ENCODE results near the gene TPCN2. TPM values are rescaled to one million over a fixed set of nuclear protein-coding genes. Genes with fewer than 3 reads are reported as not detected.

The TPCN2 gene
- total RNA-seq, 2 experiments from 2014 or later = 16.0 to 17.0 TPM

DNA sequence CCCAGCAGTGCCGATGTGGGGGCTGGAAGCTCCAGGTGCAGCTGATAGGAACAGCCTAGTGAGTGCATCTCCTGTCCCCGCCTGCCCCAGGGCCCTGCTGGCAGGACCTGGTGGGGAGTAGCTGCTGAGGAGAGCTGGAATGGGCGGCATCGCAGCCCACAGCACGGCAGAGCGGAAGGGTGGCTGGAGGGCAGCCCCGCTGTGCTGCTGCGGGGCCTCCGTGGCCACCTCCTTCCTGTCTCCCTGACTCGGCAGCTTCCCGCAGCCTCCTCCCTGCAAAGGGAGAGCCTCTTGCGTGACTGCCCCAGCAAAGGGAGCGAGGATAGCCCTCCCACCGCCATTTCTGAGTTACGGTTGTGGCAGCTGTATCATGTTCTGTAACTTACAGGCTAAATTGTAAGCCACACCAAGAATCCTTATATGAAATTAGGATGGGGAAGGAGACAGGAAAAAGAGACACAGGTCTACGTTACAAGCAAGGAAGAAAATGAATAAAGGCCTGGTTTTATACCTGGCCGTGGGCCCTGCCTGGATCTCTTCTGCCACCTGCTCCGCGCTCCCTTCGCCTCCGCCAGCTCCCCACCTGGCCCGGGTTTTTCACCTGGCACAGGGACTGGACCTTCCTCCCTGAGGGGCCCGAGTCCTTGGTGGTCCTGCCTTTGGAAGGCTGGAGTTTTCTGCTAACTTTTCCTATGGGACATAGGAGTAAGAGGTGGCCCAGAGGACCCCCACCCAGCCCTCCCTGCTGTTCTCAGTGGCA, 10.0 kb downstream of the TPCN2 start:
- Mint-ChIP-seq H3K27me3 (no peaks in the 10 kb centered on the region), H3K4me1 (ENCODE audit: low read depth) (peaks cover 17% of the 10 kb centered on the region), H3K36me3 (ENCODE audit: low read depth) (peaks cover 3% of the 10 kb centered on the region), H3K9me3 (no peaks in the 10 kb centered on the region), H3K27ac (no peak overlapping the region), H3K4me3 (no peak overlapping the region)
- intact Hi-C loops (cut with micrococcal nuclease) = no loop called here
- POLR2A ChIA-PET = no interaction called here
- TF ChIP-seq, protein P1, sequence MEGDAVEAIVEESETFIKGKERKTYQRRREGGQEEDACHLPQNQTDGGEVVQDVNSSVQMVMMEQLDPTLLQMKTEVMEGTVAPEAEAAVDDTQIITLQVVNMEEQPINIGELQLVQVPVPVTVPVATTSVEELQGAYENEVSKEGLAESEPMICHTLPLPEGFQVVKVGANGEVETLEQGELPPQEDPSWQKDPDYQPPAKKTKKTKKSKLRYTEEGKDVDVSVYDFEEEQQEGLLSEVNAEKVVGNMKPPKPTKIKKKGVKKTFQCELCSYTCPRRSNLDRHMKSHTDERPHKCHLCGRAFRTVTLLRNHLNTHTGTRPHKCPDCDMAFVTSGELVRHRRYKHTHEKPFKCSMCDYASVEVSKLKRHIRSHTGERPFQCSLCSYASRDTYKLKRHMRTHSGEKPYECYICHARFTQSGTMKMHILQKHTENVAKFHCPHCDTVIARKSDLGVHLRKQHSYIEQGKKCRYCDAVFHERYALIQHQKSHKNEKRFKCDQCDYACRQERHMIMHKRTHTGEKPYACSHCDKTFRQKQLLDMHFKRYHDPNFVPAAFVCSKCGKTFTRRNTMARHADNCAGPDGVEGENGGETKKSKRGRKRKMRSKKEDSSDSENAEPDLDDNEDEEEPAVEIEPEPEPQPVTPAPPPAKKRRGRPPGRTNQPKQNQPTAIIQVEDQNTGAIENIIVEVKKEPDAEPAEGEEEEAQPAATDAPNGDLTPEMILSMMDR (IDR thresholded peaks at IDR 0.05) = no peak
- no peak for DNase-seq
- ATAC-seq = no peak
- CTCF ChIA-PET = no interaction called here

DNA sequence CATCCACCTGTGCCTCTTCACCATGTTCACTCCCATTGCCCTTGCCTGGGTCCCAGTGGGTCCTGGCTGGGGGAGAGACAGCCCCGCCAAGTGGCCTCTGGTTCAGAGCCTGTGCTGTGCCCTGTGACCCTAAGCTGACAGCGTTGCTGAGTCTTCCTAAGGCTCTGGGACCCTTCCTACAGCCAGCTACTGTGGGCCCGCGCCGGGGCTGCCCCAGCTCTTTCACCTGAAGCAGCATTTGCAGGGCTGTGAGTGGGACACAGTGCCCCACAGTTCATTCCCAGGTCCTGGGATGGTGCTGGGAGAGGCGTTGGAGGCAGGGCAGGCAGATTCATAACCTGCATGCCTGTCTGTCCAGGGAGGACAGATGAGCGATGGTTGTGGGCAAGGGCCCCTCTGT, 10.7 kb downstream of the TPCN2 start:
- Mint-ChIP-seq H3K4me3 (no peak overlapping the region), H3K27ac (no peak overlapping the region), H3K9me3 (no peaks in the 10 kb centered on the region)

DNA sequence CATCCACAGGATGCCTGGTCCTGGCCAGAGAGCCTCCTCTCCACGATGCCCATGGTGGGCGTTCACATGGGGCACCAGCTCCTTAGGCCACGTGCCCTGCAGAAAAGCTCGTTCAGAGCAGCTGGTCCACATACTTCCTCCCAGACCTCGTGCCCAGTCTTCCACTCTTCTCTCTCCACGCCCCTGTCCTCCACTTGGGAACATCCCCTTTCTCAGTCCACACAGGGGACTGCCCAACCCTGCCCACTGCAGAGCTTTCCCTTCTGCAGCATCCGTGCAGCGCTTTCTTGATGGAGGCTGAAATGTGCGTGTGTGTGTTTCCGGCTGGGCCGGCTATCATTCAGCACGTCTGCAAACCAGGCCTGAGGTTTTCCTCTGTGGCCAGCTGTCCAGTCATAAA, 11.3 kb downstream of the TPCN2 start:
- ChIA-PET POLR2A (interaction anchor here (0.6 to 1.0 kb wide), 2 partner anchors 113 to 637 kb away, joined by 3 read pairs; no protein-coding TSS in a partner anchor), CTCF (no interaction called here)
- Mint-ChIP-seq H3K36me3 (ENCODE audit: low read depth) (peaks cover 3% of the 10 kb centered on the region), H3K9me3 (no peaks in the 10 kb centered on the region), H3K4me1 (ENCODE audit: low read depth) (peaks cover 14% of the 10 kb centered on the region), H3K27ac (no peak overlapping the region), H3K4me3 (no peak overlapping the region), H3K27me3 (no peaks in the 10 kb centered on the region)
- TF ChIP-seq, protein P1 (IDR thresholded peaks at IDR 0.05) = no peak
- intact Hi-C loops (cut with micrococcal nuclease) = no loop called here
- no peak for DNase-seq
- ATAC-seq = no peak

More for the DNA sequence above, 10.7 kb downstream of the TPCN2 start:
- TF ChIP-seq, protein P1 (IDR thresholded peaks at IDR 0.05) = no peak
- ChIA-PET POLR2A (interaction anchor here (0.6 to 1.0 kb wide), 2 partner anchors 113 to 636 kb away, joined by 3 read pairs; no protein-coding TSS in a partner anchor), CTCF (no interaction called here)
- ATAC-seq (no peak), DNase-seq (no peak)
- Mint-ChIP-seq H3K4me1 (ENCODE audit: low read depth) (peaks cover 15% of the 10 kb centered on the region), H3K27me3 (no peaks in the 10 kb centered on the region), H3K36me3 (ENCODE audit: low read depth) (peaks cover 3% of the 10 kb centered on the region)
- intact Hi-C loops (cut with micrococcal nuclease) = no loop called here

DNA sequence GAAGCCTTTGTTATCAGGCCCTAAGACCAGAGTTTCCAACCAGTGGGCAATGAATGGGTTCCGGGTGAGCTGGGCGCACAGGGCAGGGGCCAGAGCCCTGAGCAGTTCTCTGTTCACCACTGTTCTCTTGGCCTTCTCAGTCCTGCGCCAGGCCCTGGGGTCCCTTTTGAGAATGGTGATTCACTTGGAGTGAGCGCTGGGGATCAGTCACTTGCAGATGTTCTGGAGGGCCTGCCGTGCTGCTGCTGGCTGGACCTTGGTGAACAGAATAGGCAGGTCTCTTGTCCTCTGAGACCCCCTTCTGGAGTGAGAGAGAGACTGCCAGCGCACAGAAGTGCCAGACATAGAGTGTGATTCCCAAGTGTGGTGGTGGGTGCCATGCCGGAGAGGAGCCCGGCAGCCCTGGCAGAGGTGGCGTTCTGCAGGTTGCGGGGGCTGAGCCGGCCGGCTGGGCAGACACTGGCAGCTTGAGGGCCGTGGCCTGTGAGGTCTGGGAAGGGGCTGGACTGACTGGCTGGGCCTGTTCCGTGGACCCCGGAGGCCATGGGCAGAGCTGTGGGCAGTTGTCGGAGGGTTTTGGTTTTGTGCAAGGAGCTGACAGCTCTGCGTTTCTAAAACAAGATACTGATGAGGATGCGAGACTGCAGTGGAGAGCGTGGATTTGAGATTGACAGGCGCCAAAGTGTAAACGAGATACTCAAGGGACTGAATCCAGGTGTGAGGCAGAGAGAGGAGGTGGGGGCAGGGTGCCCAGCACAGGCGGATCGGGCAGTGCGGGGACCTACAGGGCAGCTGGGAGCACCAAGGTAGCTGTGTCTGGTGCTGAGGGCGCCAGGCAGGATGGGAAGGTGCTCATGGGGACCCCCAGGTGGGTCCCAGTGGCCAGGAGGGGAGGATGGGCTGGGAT, 12.3 kb downstream of the TPCN2 start:
- DNase-seq (no peak), ATAC-seq (no peak)

More for the DNA sequence above, 12.3 kb downstream of the TPCN2 start:
- peaks cover 3% of the 10 kb centered on the region for H3K36me3 Mint-ChIP-seq (ENCODE audit: low read depth)
- no peak overlapping the region for H3K27ac Mint-ChIP-seq
- POLR2A ChIA-PET = no interaction called here
- no peak overlapping the region for H3K4me3 Mint-ChIP-seq
- intact Hi-C loops (cut with micrococcal nuclease) = no loop called here
- TF ChIP-seq, protein P1 (IDR thresholded peaks at IDR 0.05) = no peak
- peaks cover 9% of the 10 kb centered on the region for H3K4me1 Mint-ChIP-seq (ENCODE audit: low read depth)
- CTCF ChIA-PET = no interaction called here
- H3K9me3 Mint-ChIP-seq = no peaks in the 10 kb centered on the region
- no peaks in the 10 kb centered on the region for H3K27me3 Mint-ChIP-seq
